ENCODE measurements around the gene METTL25B.

Gene METTL25B

DNA sequence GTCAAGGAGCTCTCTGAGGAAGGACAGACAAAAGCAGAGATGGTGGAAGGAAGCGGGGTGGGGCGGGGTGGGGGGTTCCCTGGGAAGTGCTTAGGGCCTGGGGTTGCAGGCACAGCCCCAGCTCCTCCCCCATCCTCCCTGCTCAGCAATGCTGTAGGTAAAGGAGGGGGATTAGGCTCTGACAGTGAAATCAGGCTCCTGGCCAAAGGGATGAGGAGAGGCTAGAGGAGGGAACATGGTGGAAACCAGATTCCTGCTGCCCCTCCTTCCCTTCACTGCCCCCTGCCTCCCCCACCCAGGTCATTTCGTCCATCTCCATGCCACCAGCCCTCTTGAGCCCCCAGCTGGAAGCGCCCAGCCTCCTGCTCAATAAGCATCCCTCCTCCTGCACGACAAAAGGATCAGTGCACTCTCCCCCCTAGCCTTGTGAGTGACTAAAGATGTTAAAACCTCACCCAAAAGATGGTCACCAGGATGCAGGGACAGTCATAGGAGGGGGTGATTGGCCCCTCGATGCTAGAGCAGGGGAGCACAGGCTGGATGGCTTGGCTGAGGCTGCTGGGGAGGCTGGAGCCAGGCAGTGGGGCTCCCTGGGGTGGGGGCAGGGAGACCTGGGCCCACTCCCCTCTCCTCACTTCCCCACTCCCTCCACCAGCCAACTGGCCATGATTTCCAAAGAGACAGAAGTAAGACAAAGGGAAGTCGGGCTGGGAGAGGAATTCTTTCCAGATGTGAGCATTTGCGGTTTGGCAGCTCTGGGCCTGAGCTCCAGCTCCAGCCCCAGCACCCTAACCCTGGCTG is 20.7 kb upstream of the METTL25B start:
- Histone ChIP-seq H3K9ac (ENCODE audit: low read length in 5 of 5) (no peak overlapping the region), H3K36me3 (ENCODE audit: control insufficient read depth in 5 of 5, insufficient read depth in 5 of 5, low read length in 5 of 5) (no peaks in the 10 kb centered on the region), H3K4me3 (ENCODE audit: low read depth in 1 of 5, low read length in 5 of 5) (peak overlapping the region in 3 of 5 donors; percentile 3 to 22 (median 8)), H3K27me3 (ENCODE audit: control insufficient read depth in 5 of 5, insufficient read depth in 4 of 5, low read length in 5 of 5) (peaks cover 19 to 36% (median 25%) of the 10 kb centered on the region in 5 donors), H3K27ac (ENCODE audit: low read depth, low read length) (peak overlapping the region; percentile 65), H3K4me1 (ENCODE audit: control insufficient read depth in 5 of 5, insufficient read depth in 5 of 5, low read length in 5 of 5) (peaks cover 7 to 82% (median 72%) of the 10 kb centered on the region in 5 donors), H3K9me3 (ENCODE audit: control insufficient read depth in 5 of 5, low read length in 5 of 5) (no peaks in the 10 kb centered on the region)

DNA sequence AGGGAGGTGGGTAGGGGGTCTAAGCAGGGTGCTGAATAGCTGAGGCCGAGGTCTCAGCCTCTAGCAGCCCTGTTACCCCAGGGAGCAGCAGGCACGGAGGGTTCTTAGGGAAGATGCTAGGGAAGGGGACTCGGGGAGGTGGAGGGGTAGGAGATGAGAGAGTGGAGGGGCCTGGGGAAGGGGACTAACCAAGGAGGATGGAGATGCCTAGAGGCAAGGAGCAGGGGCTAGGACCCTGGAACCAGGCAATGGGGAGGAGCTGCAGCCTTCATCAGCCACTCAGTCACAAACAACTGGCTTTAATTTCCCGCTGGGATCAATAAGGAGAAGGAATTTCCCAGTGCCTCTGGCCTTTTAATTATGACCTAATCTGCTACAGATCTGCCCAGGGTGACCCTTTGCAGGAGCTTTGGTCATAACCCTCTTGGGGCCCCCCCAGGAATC is 20.0 kb upstream of the METTL25B start:
- Histone ChIP-seq H3K27me3 (ENCODE audit: control insufficient read depth in 5 of 5, insufficient read depth in 4 of 5, low read length in 5 of 5) (peaks cover 18 to 30% (median 23%) of the 10 kb centered on the region in 5 donors), H3K27ac (ENCODE audit: low read depth, low read length) (peak overlapping the region; percentile 65), H3K9me3 (ENCODE audit: control insufficient read depth in 5 of 5, low read length in 5 of 5) (no peaks in the 10 kb centered on the region), H3K4me3 (ENCODE audit: low read depth in 1 of 5, low read length in 5 of 5) (peak overlapping the region in 3 of 5 donors; percentile 3 to 22 (median 8)), H3K36me3 (ENCODE audit: control insufficient read depth in 5 of 5, insufficient read depth in 5 of 5, low read length in 5 of 5) (no peaks in the 10 kb centered on the region), H3K4me1 (ENCODE audit: control insufficient read depth in 5 of 5, insufficient read depth in 5 of 5, low read length in 5 of 5) (peaks cover 7 to 83% (median 72%) of the 10 kb centered on the region in 5 donors), H3K9ac (ENCODE audit: low read length in 5 of 5) (no peak overlapping the region)

DNA sequence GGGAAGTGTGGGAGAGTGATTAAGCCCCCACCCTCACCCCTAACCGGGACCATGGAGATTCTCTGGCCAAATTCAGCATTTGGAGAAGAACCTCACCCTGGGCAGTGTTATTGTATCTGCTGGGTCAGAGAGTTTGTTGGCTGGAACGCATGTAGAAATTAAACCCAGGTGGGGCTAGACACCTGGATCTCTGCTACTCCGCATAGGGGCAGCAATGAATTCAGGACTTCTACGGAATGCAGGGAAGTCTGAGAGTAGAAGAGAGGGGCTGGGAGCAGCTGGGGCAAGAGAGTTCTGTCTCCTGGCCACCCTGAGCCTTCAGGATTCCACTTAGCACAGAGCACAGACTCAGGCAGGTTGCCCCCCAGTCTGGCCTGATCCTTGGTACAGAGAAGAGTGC is 19.2 kb upstream of the METTL25B start:
- no peaks in the 10 kb centered on the region for H3K9me3 ChIP-seq (ENCODE audit: control insufficient read depth in 5 of 5, low read length in 5 of 5)
- H3K27ac ChIP-seq (ENCODE audit: low read depth, low read length): peak overlapping the region; percentile 65
- no peaks in the 10 kb centered on the region for H3K36me3 ChIP-seq (ENCODE audit: control insufficient read depth in 5 of 5, insufficient read depth in 5 of 5, low read length in 5 of 5)
- no peak overlapping the region for H3K9ac ChIP-seq (ENCODE audit: low read length in 5 of 5)
- peaks cover 10 to 22% (median 15%) of the 10 kb centered on the region in 5 donors for H3K27me3 ChIP-seq (ENCODE audit: control insufficient read depth in 5 of 5, insufficient read depth in 4 of 5, low read length in 5 of 5)
- no peak overlapping the region for H3K4me3 ChIP-seq (ENCODE audit: low read depth in 1 of 5, low read length in 5 of 5)
- H3K4me1 ChIP-seq (ENCODE audit: control insufficient read depth in 5 of 5, insufficient read depth in 5 of 5, low read length in 5 of 5): peaks cover 7 to 82% (median 70%) of the 10 kb centered on the region in 5 donors

DNA sequence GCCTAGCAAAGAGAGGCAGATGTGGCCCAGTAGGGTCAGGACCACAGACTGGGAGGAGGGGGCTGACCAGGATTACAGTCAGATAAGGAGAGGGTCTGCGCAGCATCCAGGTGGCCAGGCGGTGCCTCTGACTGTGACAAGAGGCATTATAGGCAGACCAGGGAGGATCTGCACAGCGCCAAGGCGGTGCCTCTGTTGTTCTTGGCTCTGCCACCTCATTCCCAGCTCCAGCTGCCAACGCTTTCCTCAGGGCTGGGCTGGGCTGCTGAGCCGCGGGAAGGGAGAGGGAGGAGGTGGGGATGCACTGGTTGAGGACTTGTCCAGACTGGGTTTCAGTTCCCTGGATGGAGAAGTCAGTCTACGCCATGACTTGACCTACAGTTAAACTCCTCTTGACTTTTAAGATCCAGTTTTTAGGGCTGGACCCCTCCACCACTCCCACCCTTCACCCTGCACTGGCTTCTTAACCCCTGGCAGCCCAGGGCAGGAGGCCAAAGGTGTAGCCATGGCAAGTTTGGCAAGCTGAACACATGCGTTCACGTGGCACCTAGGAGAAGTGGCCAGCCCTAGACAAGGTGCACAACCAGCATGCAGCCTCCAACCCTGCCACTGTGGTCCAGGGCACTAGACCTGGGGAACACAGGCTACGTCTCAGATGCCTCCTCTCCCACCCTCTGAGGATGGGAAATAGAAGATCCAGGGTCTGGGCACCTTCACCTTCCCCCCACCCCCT is 18.3 kb upstream of the METTL25B start:
- Histone ChIP-seq H3K9me3 (ENCODE audit: control insufficient read depth in 5 of 5, low read length in 5 of 5) (no peaks in the 10 kb centered on the region), H3K36me3 (ENCODE audit: control insufficient read depth in 5 of 5, insufficient read depth in 5 of 5, low read length in 5 of 5) (no peaks in the 10 kb centered on the region), H3K4me3 (ENCODE audit: low read depth in 1 of 5, low read length in 5 of 5) (no peak overlapping the region), H3K9ac (ENCODE audit: low read length in 5 of 5) (peak overlapping the region in 1 of 5 donors; percentile 38), H3K4me1 (ENCODE audit: control insufficient read depth in 5 of 5, insufficient read depth in 5 of 5, low read length in 5 of 5) (peaks cover 6 to 74% (median 62%) of the 10 kb centered on the region in 5 donors), H3K27me3 (ENCODE audit: control insufficient read depth in 5 of 5, insufficient read depth in 4 of 5, low read length in 5 of 5) (peaks cover 2 to 13% (median 6%) of the 10 kb centered on the region in 5 donors), H3K27ac (ENCODE audit: low read depth, low read length) (peak overlapping the region; percentile 30)

DNA sequence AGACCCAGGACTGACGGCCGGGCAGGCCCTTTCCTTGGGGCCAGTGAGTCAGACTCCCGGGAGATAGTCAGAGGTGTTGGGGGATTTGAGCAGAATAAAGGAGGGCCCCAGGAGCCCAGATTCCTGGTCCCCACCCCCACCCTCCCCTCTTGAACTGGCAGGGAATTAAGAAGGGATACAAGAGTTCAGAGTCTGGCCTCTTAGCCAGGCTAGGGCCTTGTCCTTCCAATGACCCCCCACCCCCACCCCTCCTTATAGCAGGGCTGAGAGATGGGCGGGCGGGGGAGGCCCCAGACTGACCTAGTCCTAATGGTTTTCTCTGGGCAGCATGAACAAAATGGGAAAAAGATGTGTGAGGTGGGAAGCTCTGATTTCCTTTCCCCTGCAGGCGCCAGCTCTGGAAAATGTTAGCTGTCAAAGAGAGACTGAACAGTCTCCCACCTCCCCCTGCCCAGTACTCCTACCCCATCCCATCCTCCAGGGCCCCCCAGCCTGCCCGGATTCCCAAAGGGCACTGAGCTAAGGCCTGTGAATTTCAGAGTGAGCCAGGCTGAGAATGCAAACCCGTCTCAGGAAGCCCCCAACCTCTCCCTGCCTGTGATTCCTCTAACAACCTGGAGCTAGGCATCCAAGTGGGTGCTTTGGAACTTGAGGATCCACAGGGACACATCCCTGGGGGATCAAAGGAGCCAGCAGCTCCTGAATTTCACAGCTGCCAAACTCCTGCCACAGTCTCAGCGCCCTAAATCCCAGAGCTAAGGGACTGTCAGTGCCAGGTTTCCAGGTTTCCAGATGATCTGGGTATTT is 17.1 kb upstream of the METTL25B start:
- Histone ChIP-seq H3K27ac (ENCODE audit: low read depth, low read length) (no peak overlapping the region), H3K36me3 (ENCODE audit: control insufficient read depth in 5 of 5, insufficient read depth in 5 of 5, low read length in 5 of 5) (peaks cover 0 to 6% (median 0%) of the 10 kb centered on the region in 5 donors), H3K4me1 (ENCODE audit: control insufficient read depth in 5 of 5, insufficient read depth in 5 of 5, low read length in 5 of 5) (peaks cover 6 to 61% (median 49%) of the 10 kb centered on the region in 5 donors), H3K9me3 (ENCODE audit: control insufficient read depth in 5 of 5, low read length in 5 of 5) (no peaks in the 10 kb centered on the region), H3K27me3 (ENCODE audit: control insufficient read depth in 5 of 5, insufficient read depth in 4 of 5, low read length in 5 of 5) (peaks cover 0 to 2% (median 1%) of the 10 kb centered on the region in 5 donors), H3K4me3 (ENCODE audit: low read depth in 1 of 5, low read length in 5 of 5) (no peak overlapping the region), H3K9ac (ENCODE audit: low read length in 5 of 5) (no peak overlapping the region)

DNA sequence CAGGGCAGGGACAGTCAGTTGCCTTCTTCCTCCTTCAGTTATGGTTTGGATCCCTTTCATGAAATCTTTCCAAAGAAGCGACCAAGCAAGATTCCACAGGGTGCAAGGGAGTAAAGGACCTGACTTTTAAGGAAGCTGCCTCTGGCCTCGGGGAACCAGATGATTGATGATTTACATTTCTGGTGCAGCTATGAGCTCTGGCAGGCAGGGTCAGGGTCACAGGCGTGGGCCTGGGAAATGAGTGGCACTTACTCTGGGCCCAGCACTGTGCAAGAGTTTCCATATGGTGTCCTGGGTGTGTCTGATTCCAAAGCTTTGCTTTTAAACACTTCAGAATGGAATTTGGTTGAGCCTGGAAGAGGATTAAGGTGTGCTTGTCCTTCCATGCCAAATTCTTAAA is 15.6 kb upstream of the METTL25B start:
- H3K27ac ChIP-seq (ENCODE audit: low read depth, low read length): no peak overlapping the region
- H3K9ac ChIP-seq (ENCODE audit: low read length in 5 of 5): no peak overlapping the region

GRCh38 chr1:156714830-156715229 is 13.4 kb upstream of the METTL25B start:
- H3K9ac ChIP-seq (ENCODE audit: low read length in 5 of 5): no peak overlapping the region
- H3K9me3 ChIP-seq (ENCODE audit: control insufficient read depth in 5 of 5, low read length in 5 of 5): no peaks in the 10 kb centered on the region
- no peak overlapping the region for H3K27ac ChIP-seq (ENCODE audit: low read depth, low read length)
- peaks cover 4 to 25% (median 14%) of the 10 kb centered on the region in 5 donors for H3K4me1 ChIP-seq (ENCODE audit: control insufficient read depth in 5 of 5, insufficient read depth in 5 of 5, low read length in 5 of 5)
- H3K36me3 ChIP-seq (ENCODE audit: control insufficient read depth in 5 of 5, insufficient read depth in 5 of 5, low read length in 5 of 5): peaks cover 0 to 8% (median 2%) of the 10 kb centered on the region in 5 donors
- no peak overlapping the region for H3K4me3 ChIP-seq (ENCODE audit: low read depth in 1 of 5, low read length in 5 of 5)
- H3K27me3 ChIP-seq (ENCODE audit: control insufficient read depth in 5 of 5, insufficient read depth in 4 of 5, low read length in 5 of 5): peaks cover 0 to 2% (median 0%) of the 10 kb centered on the region in 5 donors

More for the DNA sequence above, 15.6 kb upstream of the METTL25B start:
- Histone ChIP-seq H3K27me3 (ENCODE audit: control insufficient read depth in 5 of 5, insufficient read depth in 4 of 5, low read length in 5 of 5) (peaks cover 0 to 2% (median 0%) of the 10 kb centered on the region in 5 donors), H3K9me3 (ENCODE audit: control insufficient read depth in 5 of 5, low read length in 5 of 5) (no peaks in the 10 kb centered on the region), H3K4me3 (ENCODE audit: low read depth in 1 of 5, low read length in 5 of 5) (no peak overlapping the region), H3K4me1 (ENCODE audit: control insufficient read depth in 5 of 5, insufficient read depth in 5 of 5, low read length in 5 of 5) (peaks cover 6 to 47% (median 36%) of the 10 kb centered on the region in 5 donors), H3K36me3 (ENCODE audit: control insufficient read depth in 5 of 5, insufficient read depth in 5 of 5, low read length in 5 of 5) (peaks cover 0 to 8% (median 0%) of the 10 kb centered on the region in 5 donors)

DNA sequence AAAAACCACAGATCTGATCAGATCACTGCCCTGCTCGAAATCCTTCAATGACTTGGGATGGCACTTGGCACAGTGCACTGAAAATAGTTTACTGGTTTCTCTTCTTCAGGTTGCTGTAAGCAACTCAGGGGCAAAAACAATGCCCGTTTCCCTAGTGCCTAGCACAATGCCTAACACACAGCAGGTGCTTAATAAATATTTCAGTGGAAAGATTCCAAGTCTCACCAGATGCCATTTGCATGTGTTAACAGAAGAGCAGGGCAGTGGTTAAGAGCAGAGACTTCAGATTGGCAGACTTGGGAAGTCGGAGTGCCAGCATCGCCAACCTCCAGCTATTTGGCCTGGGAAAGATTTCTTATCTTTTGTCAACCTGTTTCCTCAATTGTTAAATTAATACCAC is 10.9 kb upstream of the METTL25B start:
- Histone ChIP-seq H3K27me3 (ENCODE audit: control insufficient read depth in 5 of 5, insufficient read depth in 4 of 5, low read length in 5 of 5) (no peaks in the 10 kb centered on the region), H3K4me1 (ENCODE audit: control insufficient read depth in 5 of 5, insufficient read depth in 5 of 5, low read length in 5 of 5) (peaks cover 0 to 5% (median 0%) of the 10 kb centered on the region in 5 donors), H3K36me3 (ENCODE audit: control insufficient read depth in 5 of 5, insufficient read depth in 5 of 5, low read length in 5 of 5) (peaks cover 3 to 21% (median 16%) of the 10 kb centered on the region in 5 donors), H3K9ac (ENCODE audit: low read length in 5 of 5) (no peak overlapping the region), H3K9me3 (ENCODE audit: control insufficient read depth in 5 of 5, low read length in 5 of 5) (no peaks in the 10 kb centered on the region), H3K27ac (ENCODE audit: low read depth, low read length) (no peak overlapping the region), H3K4me3 (ENCODE audit: low read depth in 1 of 5, low read length in 5 of 5) (no peak overlapping the region)

GRCh38 chr1:156721131-156721530 is 7.1 kb upstream of the METTL25B start:
- H3K27me3 ChIP-seq (ENCODE audit: control insufficient read depth in 5 of 5, insufficient read depth in 4 of 5, low read length in 5 of 5): no peaks in the 10 kb centered on the region
- H3K4me1 ChIP-seq (ENCODE audit: control insufficient read depth in 5 of 5, insufficient read depth in 5 of 5, low read length in 5 of 5): peaks cover 10 to 15% (median 12%) of the 10 kb centered on the region in 5 donors
- H3K9me3 ChIP-seq (ENCODE audit: control insufficient read depth in 5 of 5, low read length in 5 of 5): no peaks in the 10 kb centered on the region
- no peak overlapping the region for H3K27ac ChIP-seq (ENCODE audit: low read depth, low read length)
- H3K36me3 ChIP-seq (ENCODE audit: control insufficient read depth in 5 of 5, insufficient read depth in 5 of 5, low read length in 5 of 5): peaks cover 13 to 49% (median 34%) of the 10 kb centered on the region in 5 donors
- no peak overlapping the region for H3K4me3 ChIP-seq (ENCODE audit: low read depth in 1 of 5, low read length in 5 of 5)
- H3K9ac ChIP-seq (ENCODE audit: low read length in 5 of 5): no peak overlapping the region
